Mucosa of descending colon (tissue), 3 donors: ENCODE results near the gene TAPBP. TPM values are rescaled to one million over a fixed set of nuclear protein-coding genes. Genes with fewer than 3 reads are reported as not detected.
"Not testable (repeated sequence)": the region's sequence is repeated elsewhere in the genome, so short reads cannot be mapped to it uniquely, and the experiment has no call there.

Experiments used
- ATAC-seq: fragments of 200-7000 bp; cut with Tn5 transposase; one replicate; pipeline ENCODE4 v1.9.1; 2020; ENCODE audit warnings: mild to moderate bottlenecking, moderate library complexity
- DNase-seq, 3 donors: peaks; one replicate each; pipeline ENCODE4 v3.0.0-alpha.2; 2020
- H3K36me3 ChIP-seq: fragments of 200-600 bp; one replicate; pipeline ENCODE4 v1.8.0; 2021; ENCODE audit warnings: low read depth, mild to moderate bottlenecking
- H3K4me1 ChIP-seq: fragments of 200-600 bp; one replicate; pipeline ENCODE4 v1.8.0; 2021; ENCODE audit warnings: low read depth, mild to moderate bottlenecking
- H3K4me3 ChIP-seq: fragments of 200-600 bp; one replicate; pipeline ENCODE4 v1.8.0; 2021; ENCODE audit warnings: mild to moderate bottlenecking
- H3K9me3 ChIP-seq: fragments of 200-600 bp; one replicate; pipeline ENCODE4 v1.8.0; 2021; ENCODE audit warnings: mild to moderate bottlenecking
- CTCF ChIP-seq: fragments of 200-600 bp; IDR thresholded peaks from one replicate; pipeline ENCODE4 v1.8.0; 2022; ENCODE audit warnings: antibody characterized with exemption, mild to moderate bottlenecking
- intact Hi-C, 2 donors: fragments of 100-400 bp; cut with DNase I in 1 of 2; cut with micrococcal nuclease in 1 of 2; formaldehyde crosslinking; loops; one replicate each; pipeline versions ENCODE4 v1.11.0 to v1.11.1; 2022; cut with DNase I, micrococcal nuclease
- long read RNA-seq, 2 donors: library from polyadenylated mRNA; unstranded; transcript quantifications; one replicate each; pipeline ENCODE4 v2.0.0, GENCODE V29; 2019 to 2021
- total RNA-seq, 3 donors: library from RNA; stranded (reverse); fragmentation: NEBNext Ultra II Directional in 2 of 3; extraction: Animal tissue kit (Norgen Biotek cat#: 25700) in 2 of 3; gene quantifications; one replicate each; pipeline versions ENCODE4 v1.2.1 to v1.2.4, GENCODE V29; 2021 to 2023
- donor health status: DM: no; HTN: no; CAD: no; lungs with moderate emphysema.
- donor health status: DM: no; HTN: no; CAD: no.
- donor health status: DM: no; HTN: yes; CAD: no.

TAPBP gene
- total RNA-seq: 100 to 1,000 TPM; 179 to 321 (median 258) TPM
- long read RNA-seq, donor 1, transcript TAPBP-234 (8 exons, 3,759 nt): major isoform, 36 of 121 reads
- long read RNA-seq, donor 1, partial matches to known transcripts: 40 of 121 reads
- long read RNA-seq, donor 1, other reads (novel, unspliced or antisense): 41 of 121 reads
- long read RNA-seq, donor 2, transcript TAPBP-234 (8 exons, 3,759 nt): major isoform, 46 of 111 reads
- long read RNA-seq, donor 2, partial matches to known transcripts: 11 of 111 reads
- long read RNA-seq, donor 2, other reads (novel, unspliced or antisense): 53 of 111 reads

DNA sequence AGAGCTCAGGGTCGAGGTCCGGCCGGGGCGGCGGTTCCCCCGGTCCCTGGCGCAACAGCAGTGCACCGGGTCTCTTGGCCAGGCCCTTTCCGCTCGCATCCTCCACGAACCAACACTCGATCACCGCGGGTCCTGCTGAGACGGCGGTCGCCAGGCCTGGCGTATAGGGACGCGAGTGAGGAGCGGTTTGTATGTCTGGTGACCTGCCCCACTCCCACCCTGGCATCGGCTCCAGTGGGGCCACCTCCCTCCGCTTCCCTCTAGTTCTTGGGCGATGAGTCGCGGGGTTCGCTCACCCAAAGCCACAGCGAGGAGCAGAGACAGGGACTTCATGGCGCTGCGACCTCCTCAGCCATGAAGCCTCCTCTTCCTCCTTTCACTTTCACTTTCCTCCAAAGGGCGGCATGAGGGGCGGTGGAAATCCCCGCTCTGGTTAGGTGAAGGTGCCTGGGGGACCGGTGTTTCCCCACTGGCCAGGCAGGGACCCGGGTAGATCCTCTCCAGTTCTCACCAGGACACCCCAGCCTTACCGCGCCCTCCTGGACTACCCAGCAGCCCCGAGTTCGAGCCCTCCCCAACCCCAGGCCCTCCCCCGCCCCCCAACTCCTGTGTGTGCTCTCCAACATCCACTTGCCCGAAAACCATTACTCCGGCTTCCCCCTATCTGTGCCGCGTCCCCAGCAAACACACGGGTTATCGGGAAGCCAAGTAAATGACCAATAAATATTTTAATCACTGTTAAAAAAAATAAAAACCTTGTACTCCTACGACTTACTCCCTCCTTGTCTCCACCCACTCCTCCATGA is at the start of gene TAPBP:
TSS of gene TAPBP (minus strand) at position 370 of the 806 bp plus-strand sequence. CDS start at position 333, 37 bp downstream.
- Histone ChIP-seq H3K4me3 (peak within 1 kb of the TSS; percentile 62), H3K4me1 (peaks cover 31% of the 10 kb centered on the region), H3K9me3 (no peaks in the 10 kb centered on the region), H3K36me3 (no peaks in the 10 kb centered on the region)
- peak; percentile 43 for ATAC-seq
- TF ChIP-seq CTCF: no peak
- intact Hi-C loops: no loop called here
- DNase-seq: peak; percentile 77 to 86 (median 79)

- H3K4me3 ChIP-seq, DNase-seq, H3K36me3 ChIP-seq, ATAC-seq, intact Hi-C loops, H3K4me1 ChIP-seq, H3K9me3 ChIP-seq: not testable (repeated sequence)
Observed at GRCh38 chr6:33363486-33363885, 49.6 kb upstream of the TAPBP start.

DNA sequence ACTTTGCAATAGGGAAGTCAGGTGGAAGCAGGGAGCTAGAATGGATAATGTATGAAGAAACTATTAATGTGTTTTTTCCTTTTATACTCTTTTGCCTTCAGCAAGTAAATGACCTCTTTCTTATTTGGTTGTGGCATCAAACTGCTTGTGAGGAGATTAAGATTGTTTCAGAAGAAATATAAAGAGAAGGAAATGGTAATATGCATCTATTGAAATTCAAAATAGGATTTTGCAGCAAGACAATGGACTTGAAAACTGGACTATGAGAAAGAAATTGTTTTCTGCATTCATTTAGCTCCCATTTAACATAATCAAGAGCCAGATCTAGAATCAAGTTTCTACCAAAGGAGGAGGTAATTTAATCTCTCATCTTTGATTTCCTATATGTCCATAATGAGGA is 45.5 kb upstream of the TAPBP start:
- no peak for TF ChIP-seq CTCF
- H3K9me3 ChIP-seq: no peaks in the 10 kb centered on the region
- DNase-seq (no peak), ATAC-seq (no peak)
- peaks cover 3% of the 10 kb centered on the region for H3K4me1 ChIP-seq
- H3K36me3 ChIP-seq: no peaks in the 10 kb centered on the region
- H3K4me3 ChIP-seq: no peak overlapping the region
- intact Hi-C loops: no loop called here

DNA sequence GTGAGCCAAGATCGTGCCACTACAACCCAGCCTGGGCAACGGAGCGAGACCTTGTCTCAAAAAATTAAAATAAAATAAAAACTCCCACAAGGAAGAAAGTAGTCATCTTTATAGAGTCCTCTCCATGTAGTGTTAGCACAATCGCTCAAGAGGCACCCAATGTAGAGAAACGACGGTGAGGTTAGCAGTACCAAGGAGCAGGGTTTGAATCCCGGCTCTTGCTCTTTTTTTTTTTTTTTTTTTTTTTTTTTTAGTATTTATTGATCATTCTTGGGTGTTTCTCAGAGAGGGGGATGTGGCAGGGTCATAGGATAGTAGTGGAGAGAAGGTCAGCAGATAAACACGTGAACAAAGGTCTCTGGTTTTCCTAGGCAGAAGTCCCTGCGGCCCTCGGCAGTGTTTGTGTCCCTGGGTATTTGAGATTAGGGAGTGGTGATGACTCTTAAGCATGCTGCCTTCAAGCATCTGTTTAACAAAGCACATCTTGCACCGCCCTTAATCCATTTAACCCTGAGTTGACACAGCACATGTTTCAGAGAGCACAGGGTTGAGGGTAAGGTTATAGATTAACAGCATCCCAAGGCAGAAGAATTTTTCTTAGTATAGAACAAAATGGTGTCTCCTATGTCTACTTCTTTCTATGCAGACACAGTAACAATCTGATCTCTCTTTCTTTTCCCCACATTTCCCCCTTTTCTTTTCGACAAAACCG is 43.4 kb upstream of the TAPBP start:
- ATAC-seq, H3K36me3 ChIP-seq, H3K4me1 ChIP-seq, H3K9me3 ChIP-seq, intact Hi-C loops, H3K4me3 ChIP-seq, DNase-seq: not testable (repeated sequence)

GRCh38 chr6:33356295-33356694 is 42.4 kb upstream of the TAPBP start:
- DNase-seq: peak in 1 of 3 donors; percentile 42
- Histone ChIP-seq H3K4me3 (no peak overlapping the region), H3K9me3 (no peaks in the 10 kb centered on the region), H3K36me3 (no peaks in the 10 kb centered on the region), H3K4me1 (peaks cover 3% of the 10 kb centered on the region)
- peak; percentile 62 for ATAC-seq
- intact Hi-C loops: no loop called here
- no peak for TF ChIP-seq CTCF

DNA sequence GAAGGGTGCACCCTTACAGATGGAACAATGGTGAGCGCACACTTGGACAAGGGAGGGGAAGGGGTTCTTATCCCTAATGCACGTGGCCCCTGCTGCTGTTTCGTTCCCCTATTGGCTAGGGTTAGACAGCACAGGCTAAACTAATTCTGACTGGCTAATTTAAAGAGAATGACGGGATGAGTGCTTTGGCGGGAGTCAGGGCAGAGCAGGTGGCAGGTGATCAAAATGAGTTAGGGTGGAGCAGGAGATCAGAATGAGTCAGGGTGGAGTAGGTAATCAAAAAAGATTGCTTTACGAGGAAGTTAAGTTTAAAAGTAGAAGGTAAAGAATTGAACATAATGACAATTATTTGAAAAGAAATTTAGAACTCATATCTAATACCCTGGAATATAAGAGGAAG is 42.0 kb upstream of the TAPBP start:
- H3K9me3 ChIP-seq, H3K36me3 ChIP-seq, intact Hi-C loops, H3K4me1 ChIP-seq, H3K4me3 ChIP-seq: not testable (repeated sequence)
- ATAC-seq (peak; percentile 82), DNase-seq (peak in 2 of 3 donors; percentile 39 to 62)

GRCh38 chr6:33347816-33348215 is 33.9 kb upstream of the TAPBP start:
- DNase-seq (no peak), ATAC-seq (no peak)
- no peak overlapping the region for H3K4me3 ChIP-seq
- no peak for TF ChIP-seq CTCF
- intact Hi-C loops: no loop called here
- peaks cover 10% of the 10 kb centered on the region for H3K4me1 ChIP-seq
- H3K9me3 ChIP-seq: no peaks in the 10 kb centered on the region
- H3K36me3 ChIP-seq: no peaks in the 10 kb centered on the region

- H3K9me3 ChIP-seq, ATAC-seq, H3K4me1 ChIP-seq, intact Hi-C loops, H3K36me3 ChIP-seq, DNase-seq, H3K4me3 ChIP-seq: not testable (repeated sequence)
Observed at GRCh38 chr6:33346972-33347371, 33.1 kb upstream of the TAPBP start.
